HG03045 (cell line): ENCODE data around the gene EPS8L3.
"Not testable (repeated sequence)": the region's sequence is repeated elsewhere in the genome, so short reads cannot be mapped to it uniquely, and the experiment has no call there.

Experiments
- ATAC-seq: cut with Tn5 transposase; IDR thresholded peaks from one replicate; pipeline ENCODE4 v1.9.1; 2021; ENCODE audit warnings: mild to moderate bottlenecking, moderate library complexity; ENCODE audit not compliant: unreplicated experiment

The EPS8L3 gene

DNA sequence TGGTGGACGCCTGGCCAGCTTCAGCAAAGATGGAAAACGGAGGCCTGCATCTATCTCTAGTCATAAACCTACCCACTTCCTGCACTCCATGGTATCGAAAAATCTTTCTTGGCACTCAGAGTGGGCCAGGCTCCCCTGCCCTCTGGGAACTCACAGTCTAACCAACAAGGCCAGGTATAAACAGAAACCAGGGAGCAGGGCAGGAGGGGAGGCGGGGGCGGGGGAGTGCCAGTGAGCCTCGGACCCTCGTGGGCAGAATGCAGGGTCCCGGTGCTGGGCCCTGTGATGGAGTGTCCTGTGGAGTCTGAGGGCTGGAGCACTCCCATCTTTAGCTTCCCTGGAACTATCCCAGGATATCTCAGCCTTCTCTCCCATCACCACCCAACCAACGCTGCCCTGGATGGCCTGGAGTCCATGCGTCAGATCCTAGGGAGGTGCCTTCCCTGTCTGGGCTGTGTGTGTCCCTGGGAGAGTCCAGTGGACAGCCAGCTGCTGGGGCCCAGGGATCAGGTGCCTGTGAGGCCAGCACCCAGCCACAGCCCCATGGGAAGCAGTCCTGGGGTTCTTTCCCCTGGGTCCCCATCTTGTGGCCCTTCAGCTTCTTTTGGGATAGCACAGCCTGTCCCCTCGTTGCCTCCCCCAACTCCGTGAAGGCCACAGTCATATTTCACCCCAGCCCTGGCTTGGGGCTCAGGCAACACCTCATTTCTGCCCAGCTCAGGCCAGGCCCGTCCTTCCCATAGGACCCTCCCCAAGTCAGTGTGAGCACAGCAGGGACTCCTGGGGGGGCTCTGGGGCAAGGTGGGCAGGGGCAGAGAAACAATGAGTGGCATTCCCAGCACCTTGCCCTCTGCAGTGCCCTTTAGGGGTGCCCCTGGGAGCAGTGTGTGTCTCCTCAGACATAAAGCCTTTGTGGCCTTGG lies 1.1 kb upstream of the EPS8L3 start:
- ATAC-seq, result no peak

DNA sequence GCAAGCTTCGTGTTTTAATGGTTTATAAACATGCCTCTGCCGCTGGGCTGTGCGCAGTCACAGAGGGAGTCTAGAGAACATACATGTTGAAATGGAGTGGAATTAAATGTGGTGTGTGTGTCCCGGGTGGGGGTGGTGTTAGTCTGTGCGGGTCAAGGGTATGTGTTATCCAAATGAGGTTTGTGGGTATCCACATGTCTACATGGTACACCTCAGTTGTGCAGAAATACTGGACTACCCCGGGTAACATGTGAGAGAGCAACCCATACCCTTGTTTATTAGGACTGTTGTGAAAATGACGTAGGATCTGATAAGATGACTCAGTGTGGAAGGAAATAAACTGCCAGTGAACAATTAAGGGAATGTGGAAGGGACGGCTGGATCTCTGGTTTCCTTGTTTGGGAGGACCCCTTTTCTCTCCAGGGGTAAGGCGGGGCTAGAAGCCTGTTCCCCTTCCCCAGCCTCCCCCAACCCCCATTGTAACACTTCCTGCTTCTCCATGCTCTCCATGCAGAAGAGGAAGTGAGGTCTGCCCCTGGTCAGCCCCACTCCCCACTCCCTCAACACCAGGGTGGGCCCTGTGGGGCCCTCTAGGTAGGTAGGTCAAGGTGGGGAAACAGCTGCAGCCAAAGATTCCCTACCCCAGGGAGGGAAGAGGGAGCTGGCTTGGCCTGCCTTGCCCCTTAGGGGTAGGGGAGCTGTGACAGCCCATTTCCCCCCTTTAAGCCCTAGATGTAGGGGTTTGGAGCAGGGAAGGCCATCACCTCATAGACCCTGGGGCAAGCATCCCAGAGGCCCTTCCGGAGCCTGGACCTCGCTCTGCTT lies 690 bp downstream of the EPS8L3 start:
- no peak for ATAC-seq

GRCh38 chr1:109762039-109762585 lies 1.6 kb downstream of the EPS8L3 start:
- no peak for ATAC-seq

DNA sequence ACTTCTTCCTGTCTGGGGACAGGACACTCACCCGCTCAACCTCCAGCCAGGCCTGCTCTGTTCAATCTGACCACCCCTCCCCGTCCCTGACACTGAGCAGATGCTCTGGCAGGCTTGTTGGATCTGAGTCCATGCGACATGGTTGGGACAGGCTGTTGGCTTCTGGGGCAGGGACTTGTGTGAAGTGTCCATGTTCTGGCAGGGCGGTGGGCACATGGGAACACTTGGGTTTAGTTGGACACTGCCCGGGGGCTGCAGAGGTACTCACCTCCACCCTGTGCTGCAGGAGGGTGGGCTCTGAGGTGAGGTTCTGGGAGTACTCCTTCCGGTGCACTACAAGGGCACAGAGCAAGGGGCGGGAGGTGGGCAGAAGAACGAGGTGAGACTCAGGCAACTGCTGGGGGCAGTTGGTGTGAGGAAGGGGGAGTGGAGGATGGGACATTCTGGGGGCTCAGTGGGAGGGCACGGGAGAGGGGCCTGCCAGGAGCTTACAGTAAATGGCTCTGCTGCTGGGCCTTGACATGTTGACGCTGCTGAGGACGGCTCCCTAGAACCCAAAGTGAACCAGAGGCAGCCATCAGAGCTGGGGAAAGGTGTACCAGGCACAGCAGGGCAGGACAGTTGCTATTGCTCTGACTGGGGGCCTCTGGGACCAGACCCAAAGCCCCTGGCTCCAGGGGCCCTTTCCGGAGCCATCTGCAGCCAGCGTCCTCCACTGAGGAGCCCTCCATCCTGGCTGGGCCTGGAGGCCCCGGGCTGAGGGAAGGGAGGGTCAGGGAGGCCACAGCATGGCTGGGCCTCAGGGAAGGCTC lies 2.3 kb downstream of the EPS8L3 start:
- ATAC-seq, result no peak

DNA sequence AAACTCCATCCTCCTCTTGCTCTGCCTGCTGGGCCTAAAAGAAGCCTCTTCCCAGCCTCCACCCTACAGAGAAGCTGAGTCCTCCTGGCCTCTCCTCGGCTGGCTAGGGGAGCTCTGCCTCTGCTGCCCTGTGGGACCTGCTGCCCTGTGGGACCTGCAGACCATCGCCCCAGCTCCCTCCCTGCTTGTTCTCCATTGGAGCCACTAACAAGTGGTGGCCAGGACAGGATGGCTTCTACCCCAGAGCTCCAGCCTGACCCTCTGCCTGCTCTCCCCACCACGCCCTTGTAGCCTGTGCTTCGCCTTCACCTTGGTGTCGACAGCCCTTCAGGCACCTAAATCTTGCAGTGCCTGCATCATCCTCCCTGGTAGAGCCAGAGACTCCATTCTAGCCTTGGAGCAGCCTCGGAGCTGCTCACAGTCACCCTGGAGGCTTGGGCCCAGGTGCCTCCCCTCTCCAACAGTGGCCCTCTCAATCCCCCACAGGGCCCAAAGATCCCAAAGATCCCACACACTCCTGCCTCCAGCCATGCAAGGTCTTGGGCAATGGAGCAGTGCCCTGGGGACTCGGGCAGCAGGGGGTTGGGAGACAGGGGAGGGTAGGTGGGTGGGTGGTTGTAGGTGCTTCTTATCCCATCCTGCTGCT lies 3.0 kb downstream of the EPS8L3 start:
- no peak for ATAC-seq

GRCh38 chr1:109759513-109760334 lies 4.0 kb downstream of the EPS8L3 start:
- ATAC-seq, result no peak

GRCh38 chr1:109757936-109758786 lies 5.6 kb downstream of the EPS8L3 start:
- ATAC-seq, result no peak

DNA sequence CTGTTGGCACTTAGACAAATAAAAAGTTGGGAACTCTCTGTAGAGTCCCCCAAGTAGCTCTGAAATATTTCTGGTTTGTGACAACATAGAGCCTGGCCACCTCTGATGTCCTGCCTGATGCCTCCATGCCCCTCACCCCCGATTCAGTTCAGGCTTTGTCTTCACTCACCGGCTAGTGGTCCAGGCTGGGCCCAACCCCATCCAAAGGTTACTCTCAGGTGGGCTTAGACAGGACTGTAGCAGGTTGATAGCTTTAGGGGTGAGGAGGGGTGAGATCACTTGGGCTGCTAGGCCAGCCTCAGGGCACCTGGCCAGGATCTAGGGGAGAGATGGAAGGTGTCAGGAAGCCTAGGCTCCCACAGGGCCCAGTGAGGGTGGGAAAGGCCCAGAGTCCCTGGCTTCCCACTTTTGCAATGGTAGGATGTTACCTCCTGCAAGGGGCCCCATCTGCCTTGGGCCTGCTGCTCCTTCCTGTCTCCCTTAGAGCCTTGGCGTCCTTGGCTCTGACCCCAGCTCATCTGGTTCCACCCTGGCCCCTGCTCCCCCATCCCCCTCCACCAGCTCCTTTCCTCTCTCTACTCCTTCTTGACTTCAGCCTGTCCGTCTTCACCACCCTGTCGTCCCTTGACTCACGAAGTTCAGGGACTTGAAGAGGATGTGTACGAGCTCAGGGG lies 6.7 kb downstream of the EPS8L3 start:
- ATAC-seq, result no peak

- ATAC-seq, result not testable (repeated sequence)
These were observed 7.4 kb downstream of the EPS8L3 start for GRCh38 chr1:109756325-109756724.

- ATAC-seq, result no peak
These were observed 9.0 kb downstream of the EPS8L3 start for GRCh38 chr1:109754738-109755137.

DNA sequence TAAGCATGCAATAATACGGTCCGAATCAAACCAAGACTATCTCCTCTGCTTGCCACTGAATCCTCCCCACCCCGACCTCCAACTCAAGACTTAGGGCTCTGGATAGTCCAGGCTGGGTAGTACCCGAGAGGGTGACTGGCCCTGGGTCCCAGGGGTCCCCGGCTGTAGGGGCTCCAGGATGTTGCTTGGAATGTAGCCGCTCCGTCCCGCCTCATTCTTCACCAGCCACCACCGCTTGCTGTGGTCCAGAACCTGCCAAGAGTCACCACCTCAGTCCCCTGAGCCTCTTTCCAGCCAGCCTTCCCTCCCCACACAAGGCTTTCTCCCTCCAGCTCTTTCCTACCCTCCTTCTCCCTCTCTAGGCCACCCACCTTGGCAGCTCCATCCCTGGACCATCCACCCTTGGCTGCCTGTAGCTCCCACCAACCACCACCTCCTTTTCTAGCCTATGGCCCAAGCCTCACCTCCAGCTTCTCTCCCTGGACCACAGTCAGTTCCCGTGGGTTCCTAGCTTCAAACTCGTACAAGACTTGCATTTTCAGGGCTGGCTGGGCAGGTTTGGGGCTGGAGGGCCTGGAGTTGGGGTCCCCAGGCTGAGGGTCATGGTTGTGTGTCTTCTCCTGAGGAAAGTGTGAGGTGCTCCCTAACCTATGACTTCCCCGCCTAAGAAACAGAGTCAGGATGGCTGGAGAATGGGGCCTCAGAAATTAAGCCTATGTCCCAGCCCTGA lies 12.0 kb downstream of the EPS8L3 start:
- no peak for ATAC-seq

GRCh38 chr1:109750920-109751319 lies 12.8 kb downstream of the EPS8L3 start:
- ATAC-seq, result no peak

- no peak for ATAC-seq
These were observed 13.4 kb downstream of the EPS8L3 start for GRCh38 chr1:109750241-109750882.

GRCh38 chr1:109749221-109749620 lies 14.5 kb downstream of the EPS8L3 start:
- no peak for ATAC-seq

DNA sequence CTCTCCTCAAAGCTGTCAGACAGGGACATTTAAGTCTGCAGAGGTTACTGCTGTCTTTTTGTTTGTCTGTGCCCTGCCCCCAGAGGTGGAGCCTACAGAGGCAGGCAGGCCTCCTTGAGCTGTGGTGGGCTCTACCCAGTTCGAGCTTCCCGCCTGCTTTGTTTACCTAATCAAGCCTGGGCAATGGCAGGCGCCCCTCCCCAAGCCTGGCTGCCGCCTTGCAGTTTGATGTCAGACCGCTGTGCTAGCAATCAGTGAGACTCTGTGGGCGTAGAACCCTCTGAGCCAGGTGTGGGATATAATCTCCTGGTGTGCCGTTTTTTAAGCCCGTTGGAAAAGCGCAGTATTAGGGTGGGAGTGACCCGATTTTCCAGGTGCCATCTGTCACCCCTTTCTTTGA lies 15.4 kb downstream of the EPS8L3 start:
- ATAC-seq, result not testable (repeated sequence)

GRCh38 chr1:109740615-109741373 lies 22.9 kb downstream of the EPS8L3 start, which contains the start of gene GSTM3:
Gene GSTM3, minus strand, starts transcription at chr1:109741038. Its CDS starts 751 bp downstream, at chr1:109740287.
- ATAC-seq, result no peak
